GM21619 (cell line): ENCODE data around the gene ACVRL1.

Experiments used
- ATAC-seq: cut with Tn5 transposase; IDR thresholded peaks from one replicate; pipeline ENCODE4 v1.9.1; 2021; ENCODE audit not compliant: unreplicated experiment

Gene ACVRL1

GRCh38 chr12:51938726-51939125 is 31.4 kb downstream of the ACVRL1 start:
- no peak for ATAC-seq

- ATAC-seq = no peak
Observed at GRCh38 chr12:51941011-51941581, 33.8 kb downstream of the ACVRL1 start.

GRCh38 chr12:51941604-51942003 is 34.3 kb downstream of the ACVRL1 start:
- no peak for ATAC-seq

- no peak for ATAC-seq
Observed at GRCh38 chr12:51942056-51942455, 34.8 kb downstream of the ACVRL1 start.

GRCh38 chr12:51942501-51943000 is 35.2 kb downstream of the ACVRL1 start:
- ATAC-seq = no peak

- ATAC-seq = no peak
Observed at GRCh38 chr12:51943346-51943745, 36.0 kb downstream of the ACVRL1 start.

- no peak for ATAC-seq
Observed at GRCh38 chr12:51944608-51945233, 37.4 kb downstream of the ACVRL1 start.

GRCh38 chr12:51947246-51947996 is 40.1 kb downstream of the ACVRL1 start:
- ATAC-seq = no peak

GRCh38 chr12:51948066-51948465 is 40.8 kb downstream of the ACVRL1 start:
- no peak for ATAC-seq

GRCh38 chr12:51949342-51950030 is 42.2 kb downstream of the ACVRL1 start:
- no peak for ATAC-seq

- no peak for ATAC-seq
Observed at GRCh38 chr12:51950682-51951198, 43.4 kb downstream of the ACVRL1 start.

GRCh38 chr12:51951199-51951842 is 44.0 kb downstream of the ACVRL1 start, which contains the start of gene ACVR1B:
TSS of gene ACVR1B (plus strand) at chr12:51951699. CDS start at chr12:51951744, 45 bp downstream.
- ATAC-seq = peak; percentile 89

GRCh38 chr12:51951843-51952722 is 44.8 kb downstream of the ACVRL1 start:
- no peak for ATAC-seq

GRCh38 chr12:51953089-51953488 is 45.8 kb downstream of the ACVRL1 start:
- ATAC-seq = no peak

GRCh38 chr12:51953864-51954263 is 46.6 kb downstream of the ACVRL1 start:
- ATAC-seq = no peak

GRCh38 chr12:51954561-51955361 is 47.5 kb downstream of the ACVRL1 start:
- ATAC-seq = no peak

- ATAC-seq = no peak
Observed at GRCh38 chr12:51955702-51956101, 48.4 kb downstream of the ACVRL1 start.

- ATAC-seq = no peak
Observed at GRCh38 chr12:51958542-51958941, 51.2 kb downstream of the ACVRL1 start.

GRCh38 chr12:51959211-51959610 is 51.9 kb downstream of the ACVRL1 start:
- no peak for ATAC-seq
